HL-60 (cell line): ENCODE data around the gene DUOXA2.
"Not testable (repeated sequence)": the region's sequence is repeated elsewhere in the genome, so short reads cannot be mapped to it uniquely, and the experiment has no call there.

ENCODE experiments used
- GABPA ChIP-seq: IDR thresholded peaks from 2 replicates; pipeline ENCODE4 v1.6.1; 2012; ENCODE audit warnings: low read depth
- POLR2AphosphoS5 ChIP-seq: IDR thresholded peaks from 2 replicates; pipeline ENCODE4 v1.6.1; 2012; ENCODE audit warnings: low read depth
- TF ChIP-seq, protein P1 (sequence below): IDR thresholded peaks from one replicate; pipeline ENCODE4 v1.5.1; 2011; ENCODE audit warnings: low read length, control low read depth, inconsistent platforms; ENCODE audit not compliant: insufficient read depth
- TF ChIP-seq, protein P2 (sequence below): IDR thresholded peaks from 2 replicates; pipeline ENCODE4 v1.6.1; 2012; ENCODE audit warnings: low read depth; ENCODE audit not compliant: insufficient replicate concordance

DNA sequence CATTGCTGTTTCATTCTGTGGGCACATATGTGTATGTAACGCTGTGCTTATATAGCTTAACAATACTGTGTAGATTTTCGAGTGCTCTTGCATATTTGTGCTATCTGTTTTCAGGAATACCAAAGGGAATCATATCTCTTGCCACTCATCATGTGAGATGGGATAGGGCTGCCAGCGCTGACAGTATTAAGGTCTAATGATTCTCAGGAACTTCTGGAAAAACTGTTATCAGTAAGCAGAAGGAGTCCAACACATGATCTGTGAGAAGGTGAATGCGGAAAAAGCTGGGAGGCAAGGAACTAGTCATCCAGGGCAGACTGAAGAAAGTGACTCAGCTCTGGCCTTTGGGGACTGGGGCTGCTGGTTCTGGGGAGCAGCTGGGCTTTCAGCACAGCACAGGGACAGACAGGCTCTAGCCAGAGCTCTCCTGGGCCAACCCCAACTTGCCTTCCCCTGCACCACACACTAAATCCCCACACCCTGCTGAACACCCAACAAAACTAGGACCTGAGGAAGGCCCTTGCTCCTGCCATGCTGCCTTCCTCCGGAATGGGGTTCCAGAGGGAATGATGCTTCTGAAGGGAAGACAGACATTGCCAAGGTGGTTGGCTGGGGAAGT, 34.4 kb upstream of the DUOXA2 start:
- TF ChIP-seq, protein P1, sequence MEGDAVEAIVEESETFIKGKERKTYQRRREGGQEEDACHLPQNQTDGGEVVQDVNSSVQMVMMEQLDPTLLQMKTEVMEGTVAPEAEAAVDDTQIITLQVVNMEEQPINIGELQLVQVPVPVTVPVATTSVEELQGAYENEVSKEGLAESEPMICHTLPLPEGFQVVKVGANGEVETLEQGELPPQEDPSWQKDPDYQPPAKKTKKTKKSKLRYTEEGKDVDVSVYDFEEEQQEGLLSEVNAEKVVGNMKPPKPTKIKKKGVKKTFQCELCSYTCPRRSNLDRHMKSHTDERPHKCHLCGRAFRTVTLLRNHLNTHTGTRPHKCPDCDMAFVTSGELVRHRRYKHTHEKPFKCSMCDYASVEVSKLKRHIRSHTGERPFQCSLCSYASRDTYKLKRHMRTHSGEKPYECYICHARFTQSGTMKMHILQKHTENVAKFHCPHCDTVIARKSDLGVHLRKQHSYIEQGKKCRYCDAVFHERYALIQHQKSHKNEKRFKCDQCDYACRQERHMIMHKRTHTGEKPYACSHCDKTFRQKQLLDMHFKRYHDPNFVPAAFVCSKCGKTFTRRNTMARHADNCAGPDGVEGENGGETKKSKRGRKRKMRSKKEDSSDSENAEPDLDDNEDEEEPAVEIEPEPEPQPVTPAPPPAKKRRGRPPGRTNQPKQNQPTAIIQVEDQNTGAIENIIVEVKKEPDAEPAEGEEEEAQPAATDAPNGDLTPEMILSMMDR = not testable (repeated sequence)
- TF ChIP-seq POLR2AphosphoS5, GABPA: not testable (repeated sequence)
- TF ChIP-seq, protein P2, sequence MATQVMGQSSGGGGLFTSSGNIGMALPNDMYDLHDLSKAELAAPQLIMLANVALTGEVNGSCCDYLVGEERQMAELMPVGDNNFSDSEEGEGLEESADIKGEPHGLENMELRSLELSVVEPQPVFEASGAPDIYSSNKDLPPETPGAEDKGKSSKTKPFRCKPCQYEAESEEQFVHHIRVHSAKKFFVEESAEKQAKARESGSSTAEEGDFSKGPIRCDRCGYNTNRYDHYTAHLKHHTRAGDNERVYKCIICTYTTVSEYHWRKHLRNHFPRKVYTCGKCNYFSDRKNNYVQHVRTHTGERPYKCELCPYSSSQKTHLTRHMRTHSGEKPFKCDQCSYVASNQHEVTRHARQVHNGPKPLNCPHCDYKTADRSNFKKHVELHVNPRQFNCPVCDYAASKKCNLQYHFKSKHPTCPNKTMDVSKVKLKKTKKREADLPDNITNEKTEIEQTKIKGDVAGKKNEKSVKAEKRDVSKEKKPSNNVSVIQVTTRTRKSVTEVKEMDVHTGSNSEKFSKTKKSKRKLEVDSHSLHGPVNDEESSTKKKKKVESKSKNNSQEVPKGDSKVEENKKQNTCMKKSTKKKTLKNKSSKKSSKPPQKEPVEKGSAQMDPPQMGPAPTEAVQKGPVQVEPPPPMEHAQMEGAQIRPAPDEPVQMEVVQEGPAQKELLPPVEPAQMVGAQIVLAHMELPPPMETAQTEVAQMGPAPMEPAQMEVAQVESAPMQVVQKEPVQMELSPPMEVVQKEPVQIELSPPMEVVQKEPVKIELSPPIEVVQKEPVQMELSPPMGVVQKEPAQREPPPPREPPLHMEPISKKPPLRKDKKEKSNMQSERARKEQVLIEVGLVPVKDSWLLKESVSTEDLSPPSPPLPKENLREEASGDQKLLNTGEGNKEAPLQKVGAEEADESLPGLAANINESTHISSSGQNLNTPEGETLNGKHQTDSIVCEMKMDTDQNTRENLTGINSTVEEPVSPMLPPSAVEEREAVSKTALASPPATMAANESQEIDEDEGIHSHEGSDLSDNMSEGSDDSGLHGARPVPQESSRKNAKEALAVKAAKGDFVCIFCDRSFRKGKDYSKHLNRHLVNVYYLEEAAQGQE = not testable (repeated sequence)
